Stimulated activated CD4-positive, alpha-beta T cell treated with anti-CD3 and anti-CD28 coated beads, Interleukin-4, amount 100 ng/mL, for 1 hour (primary cell): Measurements from ENCODE around the gene BACH2.

ENCODE experiments used
- DNase-seq: peaks from one replicate; pipeline ENCODE4 v3.0.0-alpha.2; 2020

BACH2 gene

DNA sequence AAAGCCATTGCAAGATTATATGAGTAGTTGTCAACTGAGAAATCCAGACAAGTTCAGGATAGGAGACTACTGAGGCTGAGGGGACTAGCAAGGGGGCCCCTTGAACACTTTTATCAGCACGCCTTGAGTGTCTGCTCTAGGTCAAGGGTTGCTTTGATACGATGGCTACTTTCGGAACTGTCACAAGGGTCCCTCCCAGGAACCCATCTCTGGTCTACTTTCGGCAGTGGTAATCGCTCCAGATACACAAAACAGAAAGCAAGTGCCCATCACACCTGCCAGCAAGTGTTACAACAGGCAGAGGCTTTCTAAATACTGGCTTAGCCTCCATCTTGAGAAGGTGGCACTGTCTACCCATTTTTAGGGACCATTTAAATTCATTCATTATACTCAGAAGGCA, 341.3 kb downstream of the BACH2 start:
- DNase-seq, result no peak

- DNase-seq, result no peak
Measured at GRCh38 chr6:89954721-89955148, 341.9 kb downstream of the BACH2 start.

DNA sequence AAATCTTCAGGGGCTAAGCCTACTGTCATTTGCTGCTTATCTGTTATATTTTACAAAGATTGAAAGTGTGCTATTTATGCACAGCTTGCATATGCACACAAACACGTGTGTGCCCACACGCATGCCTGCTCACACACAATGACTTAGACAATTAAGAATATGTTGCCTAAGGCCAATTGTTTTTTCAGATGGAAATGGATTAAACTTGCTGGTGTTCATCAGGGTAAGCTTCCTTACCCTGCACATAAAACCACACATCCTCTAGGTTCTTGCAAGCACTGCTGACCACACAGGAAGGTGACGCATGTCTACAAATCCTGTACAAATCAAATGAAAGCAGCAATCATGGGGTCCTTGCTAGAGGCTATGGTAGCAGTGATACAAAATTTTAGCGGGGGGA, 344.0 kb downstream of the BACH2 start:
- DNase-seq, result no peak

- DNase-seq, result no peak
Measured at GRCh38 chr6:89952105-89952671, 344.5 kb downstream of the BACH2 start.

GRCh38 chr6:89951574-89952104, 345.0 kb downstream of the BACH2 start:
- DNase-seq, result no peak

GRCh38 chr6:89950879-89951391, 345.7 kb downstream of the BACH2 start:
- DNase-seq, result no peak

- no peak for DNase-seq
Measured at GRCh38 chr6:89950446-89950845, 346.2 kb downstream of the BACH2 start.

DNA sequence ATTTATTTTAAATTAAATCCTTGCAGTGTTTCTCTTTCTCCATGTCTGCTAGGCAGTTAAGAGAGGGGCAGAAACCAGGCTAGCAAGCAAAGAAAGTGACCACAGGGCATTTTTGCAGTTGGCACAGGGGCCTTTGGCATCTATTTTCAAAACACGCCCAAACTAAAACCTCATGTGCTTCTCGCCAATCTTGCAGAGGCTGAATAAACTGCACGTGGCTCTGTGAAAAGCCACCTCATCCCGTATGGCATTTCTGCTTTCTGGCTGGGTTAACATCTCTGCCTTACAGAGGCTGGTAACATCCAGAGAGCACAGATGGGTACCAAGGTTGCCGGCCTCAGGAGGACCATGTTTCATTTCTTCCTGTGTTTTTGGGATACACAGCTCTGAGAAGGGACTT, 347.8 kb downstream of the BACH2 start:
- DNase-seq, result no peak

GRCh38 chr6:89944826-89945407, 351.7 kb downstream of the BACH2 start:
- DNase-seq, result no peak

DNA sequence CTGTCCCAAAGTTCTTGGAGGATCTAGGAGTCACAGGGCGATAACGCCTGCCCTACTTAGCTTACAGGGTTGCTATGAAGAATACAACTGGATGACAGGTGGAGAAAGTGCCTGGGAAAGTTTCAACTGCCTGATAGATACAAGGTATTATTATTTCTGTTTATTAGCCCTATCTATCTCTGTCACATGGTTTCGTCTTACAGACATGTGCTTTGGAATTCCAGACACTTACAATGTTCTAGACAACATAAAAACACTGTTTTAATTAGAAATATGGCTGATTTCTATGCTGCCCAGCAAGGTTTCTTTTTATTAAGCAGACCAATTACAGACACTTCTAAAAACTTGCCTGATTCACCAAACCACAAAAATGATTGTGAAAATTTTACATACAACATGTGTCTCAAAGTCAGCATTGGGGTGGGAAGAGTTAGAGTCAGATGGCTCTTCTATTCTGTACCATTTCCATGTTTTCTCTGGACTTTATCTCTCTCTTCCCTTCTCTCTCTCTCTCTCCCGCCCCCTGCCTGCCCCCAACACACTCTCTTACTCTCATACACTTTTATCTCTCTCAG, 352.4 kb downstream of the BACH2 start:
- DNase-seq, result no peak

- DNase-seq, result no peak
Measured at GRCh38 chr6:89942601-89943000, 354.0 kb downstream of the BACH2 start.

- no peak for DNase-seq
Measured at GRCh38 chr6:89941763-89942497, 354.7 kb downstream of the BACH2 start.

- no peak for DNase-seq
Measured at GRCh38 chr6:89941031-89941762, 355.4 kb downstream of the BACH2 start.

DNA sequence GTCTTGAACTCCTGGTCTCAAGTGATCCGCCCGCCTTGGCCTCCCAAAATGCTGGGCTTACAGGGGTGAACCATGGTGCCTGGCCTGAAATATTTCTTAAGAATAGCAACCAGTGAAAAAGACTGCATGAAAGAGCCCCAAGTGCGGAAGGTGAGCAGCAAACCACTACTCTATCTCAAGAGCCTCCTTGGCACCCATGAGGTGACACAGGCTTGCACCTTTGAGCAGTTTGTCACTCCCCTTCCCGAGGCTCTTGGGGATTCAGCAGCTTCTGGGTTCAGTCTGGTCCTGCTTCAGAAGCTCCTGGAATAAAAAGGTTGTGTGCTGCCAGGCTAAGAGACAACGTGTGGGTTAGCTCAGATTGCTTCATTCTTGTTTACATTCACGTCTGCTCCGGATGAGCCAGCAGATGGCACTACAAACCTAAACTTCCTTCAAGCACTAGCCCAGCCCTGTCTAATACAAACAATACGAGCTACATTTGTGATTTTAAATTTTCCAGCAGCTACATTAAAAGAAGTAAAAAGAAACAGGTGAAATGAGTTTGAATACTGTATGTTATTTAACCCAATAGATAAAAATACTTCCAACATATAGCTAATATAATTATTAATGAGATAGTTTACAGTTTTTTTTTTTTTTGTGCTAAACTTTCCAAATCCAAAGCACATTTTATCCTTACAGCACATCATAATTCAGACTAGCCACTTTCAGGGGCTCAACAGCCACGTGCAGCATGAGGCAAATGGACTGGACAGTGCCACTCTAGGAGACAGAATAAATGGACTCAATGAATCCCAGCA, 356.2 kb downstream of the BACH2 start:
- peak; percentile 56 for DNase-seq

GRCh38 chr6:89939144-89939543, 357.5 kb downstream of the BACH2 start:
- no peak for DNase-seq

DNA sequence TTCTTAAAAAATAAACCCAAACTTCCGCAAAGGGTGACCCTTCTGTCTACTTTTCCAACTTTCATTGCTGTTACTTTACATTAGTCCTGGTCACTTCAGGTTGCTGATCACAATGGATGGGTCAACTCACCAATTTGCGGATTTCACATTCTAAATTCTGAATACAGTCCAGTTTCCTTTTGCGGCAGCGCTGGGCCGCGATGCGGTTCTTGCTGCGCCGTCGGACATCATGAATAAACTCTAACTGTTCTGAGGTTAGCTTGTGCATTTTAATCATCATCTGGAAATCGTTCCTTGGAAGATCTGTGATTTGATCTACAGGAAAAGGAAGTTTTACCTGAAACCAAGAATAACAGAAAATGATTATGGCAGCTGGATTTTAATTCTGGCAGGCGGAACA, 358.6 kb downstream of the BACH2 start:
- no peak for DNase-seq

DNA sequence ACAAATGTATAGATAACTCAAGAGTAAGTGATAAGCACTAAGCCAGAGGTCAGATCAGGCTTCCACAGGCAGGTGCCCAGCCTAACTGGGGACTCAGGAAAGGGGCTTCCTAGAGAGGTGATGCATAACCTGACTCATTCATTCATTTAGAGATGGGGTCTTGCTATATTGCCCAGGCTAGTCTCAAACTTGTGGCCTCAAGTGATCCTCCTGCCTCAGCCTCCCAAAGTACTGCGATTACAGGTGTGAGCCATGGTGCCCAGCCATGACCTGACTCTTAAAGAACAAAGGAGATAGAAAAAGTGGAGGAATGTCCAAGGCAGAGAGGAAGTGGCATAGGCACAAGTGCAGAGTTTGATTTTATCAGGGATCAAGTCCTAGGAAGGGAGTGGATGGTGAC, 360.5 kb downstream of the BACH2 start:
- DNase-seq, result no peak

DNA sequence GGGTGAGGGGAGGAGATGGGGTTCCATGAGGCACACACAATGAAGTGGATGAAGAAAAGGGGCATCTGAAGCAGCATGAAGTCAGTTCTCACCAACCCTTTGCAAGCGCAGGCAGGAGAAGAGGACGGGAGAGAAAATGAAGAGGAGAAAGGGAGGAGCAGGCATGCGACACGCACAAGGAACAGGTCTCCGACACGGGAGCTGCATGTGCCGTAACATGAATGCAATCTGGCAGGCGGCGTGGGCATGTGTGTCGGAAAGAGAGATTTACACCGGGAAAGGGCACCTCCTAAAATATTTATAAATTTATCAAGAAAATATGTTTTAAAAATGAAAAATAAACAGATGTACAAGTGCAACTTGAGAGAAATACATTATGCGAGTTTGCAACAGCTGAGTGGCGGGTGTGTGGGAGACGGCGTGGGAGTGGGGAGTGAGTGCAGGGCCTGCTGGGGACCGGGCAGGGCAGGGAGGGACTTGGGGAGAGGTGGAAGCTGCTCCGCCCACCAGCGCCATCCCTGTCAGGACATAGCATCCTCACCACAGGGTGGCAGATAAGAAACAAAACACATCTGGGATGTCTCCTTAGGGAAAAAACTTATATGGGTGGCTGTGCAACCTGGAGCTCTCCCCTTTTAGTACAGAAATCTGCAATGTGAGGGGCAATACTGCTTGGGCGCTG, 361.8 kb downstream of the BACH2 start:
- no peak for DNase-seq

DNA sequence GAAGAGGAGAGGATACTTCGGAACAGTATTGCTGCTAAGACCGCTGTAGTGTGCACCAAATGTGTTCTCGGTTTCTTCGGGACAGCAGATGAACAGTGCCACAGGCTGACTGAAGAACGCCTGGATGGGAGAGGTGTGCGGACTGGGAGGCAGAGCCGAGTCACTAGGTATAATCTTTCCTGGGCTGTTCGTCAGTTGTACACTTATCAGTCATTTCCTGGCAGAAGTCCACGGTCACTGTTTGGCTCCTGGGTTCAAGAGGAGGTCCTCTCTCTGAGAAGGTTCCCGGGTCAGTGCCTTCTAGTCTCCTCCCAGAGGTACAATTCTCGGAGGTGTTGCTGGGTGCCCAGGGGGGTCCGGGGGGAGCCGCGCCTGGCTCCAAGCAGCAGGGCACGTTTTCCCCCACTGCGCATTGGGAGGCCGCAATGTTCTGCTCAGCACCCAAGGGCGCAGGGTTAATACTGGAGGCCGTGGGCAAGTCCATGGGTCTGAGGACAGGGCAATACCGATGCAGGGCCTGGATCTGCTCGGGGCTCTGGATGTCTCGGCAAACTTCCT, 364.3 kb downstream of the BACH2 start:
- no peak for DNase-seq

DNA sequence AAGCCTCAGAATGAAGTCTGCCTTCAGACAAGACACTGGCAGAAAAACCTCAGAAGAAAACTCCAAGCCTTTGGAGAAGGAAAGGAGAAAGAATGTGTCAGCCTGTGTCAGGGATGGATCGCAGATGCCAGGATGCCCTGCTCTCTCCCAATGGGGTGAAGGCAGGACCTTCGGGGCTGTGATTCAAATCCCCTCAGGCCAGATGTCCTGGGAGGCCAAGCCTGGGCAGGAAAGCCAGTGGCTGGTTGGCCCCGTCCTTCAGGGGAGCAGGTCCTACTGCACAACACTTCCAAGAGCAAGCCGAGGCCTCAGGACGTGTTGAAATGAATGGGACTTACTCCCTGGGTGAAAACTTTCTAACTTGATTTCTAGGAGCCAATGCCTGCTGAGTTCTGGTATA, 365.9 kb downstream of the BACH2 start:
- DNase-seq, result no peak

- DNase-seq, result no peak
Measured at GRCh38 chr6:89928604-89929003, 368.0 kb downstream of the BACH2 start.
